Breast epithelium (tissue), 3 donors: ENCODE results near the gene BEND3.

Source experiments
- POLR2AphosphoS5 ChIP-seq, 3 donors: sonication (generic); formaldehyde crosslinking; IDR thresholded peaks; one replicate each; pipeline ENCODE4 v1.6.1; 2017; ENCODE audit warnings: antibody characterized with exemption in 3 of 3
- TF ChIP-seq, protein P1 (sequence below), 3 donors: fragments of 450-650 bp; IDR thresholded peaks; one replicate each; pipeline ENCODE4 v1.5.1; 2016 to 2017; ENCODE audit warnings: antibody characterized with exemption in 3 of 3, mild to moderate bottlenecking in 3 of 3, moderate library complexity in 3 of 3

DNA sequence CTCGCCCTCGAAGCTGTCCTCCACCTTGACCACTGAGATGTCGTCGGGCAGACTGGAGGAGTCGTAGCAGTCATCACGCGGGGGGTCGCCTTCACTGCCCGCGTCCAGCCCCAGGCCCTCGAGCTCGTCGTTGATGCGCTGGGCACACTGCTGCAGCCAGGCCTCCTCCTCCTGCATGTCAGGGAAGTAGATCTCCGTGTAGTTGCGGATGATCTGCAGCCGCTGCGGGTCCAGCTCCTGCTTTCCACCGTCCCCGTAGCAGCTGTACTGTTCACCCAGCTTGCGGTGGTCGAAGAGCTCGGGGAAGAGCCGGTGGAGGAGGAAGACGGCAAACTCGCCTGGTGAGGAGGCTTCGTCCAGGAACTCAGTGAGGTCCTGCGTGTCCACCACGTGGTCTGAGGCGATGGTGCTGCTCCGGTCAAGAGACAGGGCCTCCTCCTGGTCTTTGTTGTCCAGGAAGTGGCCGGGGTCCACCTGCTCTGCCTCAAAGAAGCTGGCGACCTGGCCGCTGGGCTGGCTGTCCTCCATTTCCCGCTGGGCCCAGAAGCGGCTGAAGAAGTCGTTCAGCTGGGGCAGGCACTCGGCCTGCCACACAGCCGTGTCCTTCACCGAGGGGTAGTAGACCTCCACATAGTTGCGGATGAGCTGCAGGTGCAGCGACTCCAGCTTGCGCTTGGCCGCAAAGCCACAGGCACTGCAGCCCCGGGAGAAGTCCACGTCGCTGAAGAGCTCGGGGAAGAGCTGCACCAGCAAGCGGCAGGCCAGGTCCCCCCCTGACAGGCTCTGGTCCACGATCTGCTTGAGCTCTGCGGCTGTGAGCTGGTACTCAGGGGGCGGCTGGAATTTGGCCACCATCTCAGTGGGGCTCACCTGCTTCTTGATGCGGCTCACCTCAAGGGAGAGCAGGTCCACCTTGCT lies 45.4 kb downstream of the BEND3 start:
- TF ChIP-seq, protein P1, sequence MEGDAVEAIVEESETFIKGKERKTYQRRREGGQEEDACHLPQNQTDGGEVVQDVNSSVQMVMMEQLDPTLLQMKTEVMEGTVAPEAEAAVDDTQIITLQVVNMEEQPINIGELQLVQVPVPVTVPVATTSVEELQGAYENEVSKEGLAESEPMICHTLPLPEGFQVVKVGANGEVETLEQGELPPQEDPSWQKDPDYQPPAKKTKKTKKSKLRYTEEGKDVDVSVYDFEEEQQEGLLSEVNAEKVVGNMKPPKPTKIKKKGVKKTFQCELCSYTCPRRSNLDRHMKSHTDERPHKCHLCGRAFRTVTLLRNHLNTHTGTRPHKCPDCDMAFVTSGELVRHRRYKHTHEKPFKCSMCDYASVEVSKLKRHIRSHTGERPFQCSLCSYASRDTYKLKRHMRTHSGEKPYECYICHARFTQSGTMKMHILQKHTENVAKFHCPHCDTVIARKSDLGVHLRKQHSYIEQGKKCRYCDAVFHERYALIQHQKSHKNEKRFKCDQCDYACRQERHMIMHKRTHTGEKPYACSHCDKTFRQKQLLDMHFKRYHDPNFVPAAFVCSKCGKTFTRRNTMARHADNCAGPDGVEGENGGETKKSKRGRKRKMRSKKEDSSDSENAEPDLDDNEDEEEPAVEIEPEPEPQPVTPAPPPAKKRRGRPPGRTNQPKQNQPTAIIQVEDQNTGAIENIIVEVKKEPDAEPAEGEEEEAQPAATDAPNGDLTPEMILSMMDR (IDR thresholded peaks at IDR 0.05) = no peak
- TF ChIP-seq POLR2AphosphoS5 (IDR thresholded peaks at IDR 0.05) = no peak
